Upper lobe of left lung (tissue), 6 donors: ENCODE results near the gene MAGI2. TPM values are rescaled to one million over a fixed set of nuclear protein-coding genes. Genes with fewer than 3 reads are reported as not detected.

Source experiments
- ATAC-seq, 2 donors: fragments of 200-7000 bp; cut with Tn5 transposase; one replicate each; pipeline ENCODE4 v1.9.1; 2022; ENCODE audit warnings: mild to moderate bottlenecking in 2 of 2, moderate library complexity in 2 of 2; ENCODE audit not compliant: low FRiP score in 2 of 2
- DNase-seq, 2 donors: peaks; one replicate each; pipeline ENCODE4 v3.0.0-alpha.2; 2019 to 2020
- H3K27ac ChIP-seq, 4 donors: fragments of 200-600 bp; sonication (generic); one replicate each; pipeline ENCODE4 v1.5.1; 2016 to 2019
- H3K27me3 ChIP-seq, 4 donors: fragments of 200-600 bp; sonication (generic); one replicate each; pipeline ENCODE4 v1.5.1; 2017 to 2019
- H3K36me3 ChIP-seq, 4 donors: fragments of 200-600 bp; sonication (generic); one replicate each; pipeline ENCODE4 v1.5.1; 2016 to 2019
- H3K4me1 ChIP-seq, 4 donors: fragments of 200-600 bp; sonication (generic); one replicate each; pipeline ENCODE4 v1.5.1; 2018 to 2019
- H3K4me3 ChIP-seq, 4 donors: fragments of 200-600 bp; sonication (generic); one replicate each; pipeline ENCODE4 v1.5.1; 2017 to 2019; ENCODE audit warnings: mild to moderate bottlenecking in 2 of 4, moderate library complexity in 1 of 4
- H3K9me3 ChIP-seq, 4 donors: fragments of 200-600 bp; sonication (generic); one replicate each; pipeline ENCODE4 v1.5.1; 2018 to 2019
- CTCF ChIP-seq, 6 experiments: fragments of 450-650 bp in 4 of 6; fragments of 200-600 bp in 2 of 6; sonication (generic) in 2 of 6; IDR thresholded peaks; one replicate each; pipeline ENCODE4 v1.5.1; 2016 to 2019; ENCODE audit warnings: antibody characterized with exemption in 6 of 6
- EP300 ChIP-seq, 4 donors: sonication (generic); formaldehyde crosslinking; IDR thresholded peaks; one replicate each; pipeline ENCODE4 v1.5.1; 2017; ENCODE audit warnings: antibody characterized with exemption in 4 of 4, control low read depth in 2 of 4
- POLR2A ChIP-seq, 4 donors: fragments of 450-650 bp; IDR thresholded peaks; one replicate each; pipeline ENCODE4 v1.5.1; 2016 to 2017; ENCODE audit warnings: antibody characterized with exemption in 4 of 4, mild to moderate bottlenecking in 2 of 4
- POLR2AphosphoS5 ChIP-seq, 2 donors: sonication (generic); formaldehyde crosslinking; IDR thresholded peaks; one replicate each; pipeline ENCODE4 v1.5.1; 2017; ENCODE audit warnings: antibody characterized with exemption in 2 of 2
- WGBS, 2 donors: methylation state at CpG; one replicate each; pipeline ENCODE4 v1.1.5; 2017 to 2018; 5-methylcytosine and 5-hydroxymethylcytosine counted together
- total RNA-seq, 6 donors: library from RNA; depleted of rRNA in 4 of 6; stranded (reverse); fragments of >200 nt in 4 of 6; gene quantifications; one replicate each; pipeline versions ENCODE4 v1.1.0 to v1.2.1, GENCODE V29; 2016 to 2021
- donor health status: DM: no; HTN: no; CAD: no; lungs with moderate emphysema.
- donor health status: DM: no; HTN: yes; CAD: no; lungs with severe emphysema.

The MAGI2 gene
- total RNA-seq, 6 donors from 2014 or later: 7.9 to 84.9 (median 11.8) TPM

GRCh38 chr7:78167860-78168259, 1285.6 kb downstream of the MAGI2 start:
- H3K36me3 ChIP-seq: no peaks in the 10 kb centered on the region
- no peak overlapping the region for H3K27ac ChIP-seq
- no peaks in the 10 kb centered on the region for H3K27me3 ChIP-seq
- H3K4me3 ChIP-seq: no peak overlapping the region
- 94 to 95% methylated on average over 12 of the region's 12 CpGs for WGBS, 2 donors
- no peak for TF ChIP-seq CTCF (IDR thresholded peaks at IDR 0.05)
- no peak for TF ChIP-seq POLR2A (IDR thresholded peaks at IDR 0.05)
- no peak for TF ChIP-seq POLR2AphosphoS5 (IDR thresholded peaks at IDR 0.05)
- no peak for TF ChIP-seq EP300 (IDR thresholded peaks at IDR 0.05)
- no peak for ATAC-seq
- H3K4me1 ChIP-seq: no peaks in the 10 kb centered on the region
- no peak for DNase-seq
- no peaks in the 10 kb centered on the region for H3K9me3 ChIP-seq

GRCh38 chr7:78165854-78166253, 1287.6 kb downstream of the MAGI2 start:
- H3K4me1 ChIP-seq: no peaks in the 10 kb centered on the region
- WGBS, 2 donors: 71 to 75% methylated on average over 3 of the region's 3 CpGs

GRCh38 chr7:78165454-78165853, 1288.0 kb downstream of the MAGI2 start:
- 66% methylated on average over 5 of the region's 5 CpGs for WGBS, 2 donors
- Histone ChIP-seq H3K27me3 (no peaks in the 10 kb centered on the region), H3K4me1 (no peaks in the 10 kb centered on the region), H3K9me3 (no peaks in the 10 kb centered on the region), H3K36me3 (no peaks in the 10 kb centered on the region), H3K4me3 (no peak overlapping the region), H3K27ac (no peak overlapping the region)
- DNase-seq (no peak), ATAC-seq (no peak)
- TF ChIP-seq POLR2A (IDR thresholded peaks at IDR 0.05) (no peak), POLR2AphosphoS5 (IDR thresholded peaks at IDR 0.05) (no peak)

More at GRCh38 chr7:78165854-78166253, 1287.6 kb downstream of the MAGI2 start:
- no peaks in the 10 kb centered on the region for H3K27me3 ChIP-seq
- no peak overlapping the region for H3K4me3 ChIP-seq
- DNase-seq: no peak
- TF ChIP-seq POLR2A (IDR thresholded peaks at IDR 0.05): no peak
- TF ChIP-seq CTCF (IDR thresholded peaks at IDR 0.05): no peak
- TF ChIP-seq POLR2AphosphoS5 (IDR thresholded peaks at IDR 0.05): no peak
- no peak for TF ChIP-seq EP300 (IDR thresholded peaks at IDR 0.05)
- no peaks in the 10 kb centered on the region for H3K9me3 ChIP-seq
- H3K27ac ChIP-seq: no peak overlapping the region
- H3K36me3 ChIP-seq: no peaks in the 10 kb centered on the region
- ATAC-seq: no peak

- Histone ChIP-seq H3K4me1 (no peaks in the 10 kb centered on the region), H3K4me3 (no peak overlapping the region), H3K9me3 (no peaks in the 10 kb centered on the region), H3K36me3 (no peaks in the 10 kb centered on the region), H3K27me3 (no peaks in the 10 kb centered on the region), H3K27ac (no peak overlapping the region)
- 45 to 59% methylated on average over 1 of the region's 1 CpG for WGBS, 2 donors
- TF ChIP-seq CTCF (IDR thresholded peaks at IDR 0.05) (no peak), EP300 (IDR thresholded peaks at IDR 0.05) (no peak), POLR2A (IDR thresholded peaks at IDR 0.05) (no peak), POLR2AphosphoS5 (IDR thresholded peaks at IDR 0.05) (no peak)
- no peak for DNase-seq
- ATAC-seq: no peak
Observed at GRCh38 chr7:78164459-78164858, 1289.0 kb downstream of the MAGI2 start.

GRCh38 chr7:78161781-78162180, 1291.7 kb downstream of the MAGI2 start:
- DNase-seq: no peak
- H3K27ac ChIP-seq: no peak overlapping the region
- H3K27me3 ChIP-seq: no peaks in the 10 kb centered on the region
- H3K4me3 ChIP-seq: no peak overlapping the region
- no peaks in the 10 kb centered on the region for H3K36me3 ChIP-seq
- 76 to 77% methylated on average over 5 of the region's 5 CpGs for WGBS, 2 donors
- ATAC-seq: no peak
- TF ChIP-seq CTCF (IDR thresholded peaks at IDR 0.05): no peak
- no peak for TF ChIP-seq EP300 (IDR thresholded peaks at IDR 0.05)
- no peak for TF ChIP-seq POLR2A (IDR thresholded peaks at IDR 0.05)
- no peak for TF ChIP-seq POLR2AphosphoS5 (IDR thresholded peaks at IDR 0.05)
- H3K4me1 ChIP-seq: no peaks in the 10 kb centered on the region
- no peaks in the 10 kb centered on the region for H3K9me3 ChIP-seq
